HCT116 (cell line): Measurements from ENCODE around the gene SAMMSON.

Source experiments
- RAD21 ChIP-seq: IDR thresholded peaks from 2 replicates; pipeline ENCODE4 v1.6.1; 2012; ENCODE audit warnings: low read depth, mild to moderate bottlenecking
- TF ChIP-seq, protein P1 (sequence below), 3 experiments: fragments of 200-600 bp in 1 of 3; sonication (generic) in 1 of 3; IDR thresholded peaks in 2 of 3; conservative IDR thresholded peaks in 1 of 3; 2 replicates each; pipeline ENCODE4 v1.5.1; 2012 to 2017; ENCODE audit warnings: low read depth in 2 of 3, low read length in 2 of 3, antibody characterized with exemption in 1 of 3, borderline replicate concordance in 1 of 3, control low read depth in 1 of 3, mild to moderate bottlenecking in 1 of 3, mixed read lengths in 1 of 3, mixed run types in 1 of 3, moderate library complexity in 1 of 3; ENCODE audit not compliant: insufficient read depth in 1 of 3

- TF ChIP-seq, protein P1, sequence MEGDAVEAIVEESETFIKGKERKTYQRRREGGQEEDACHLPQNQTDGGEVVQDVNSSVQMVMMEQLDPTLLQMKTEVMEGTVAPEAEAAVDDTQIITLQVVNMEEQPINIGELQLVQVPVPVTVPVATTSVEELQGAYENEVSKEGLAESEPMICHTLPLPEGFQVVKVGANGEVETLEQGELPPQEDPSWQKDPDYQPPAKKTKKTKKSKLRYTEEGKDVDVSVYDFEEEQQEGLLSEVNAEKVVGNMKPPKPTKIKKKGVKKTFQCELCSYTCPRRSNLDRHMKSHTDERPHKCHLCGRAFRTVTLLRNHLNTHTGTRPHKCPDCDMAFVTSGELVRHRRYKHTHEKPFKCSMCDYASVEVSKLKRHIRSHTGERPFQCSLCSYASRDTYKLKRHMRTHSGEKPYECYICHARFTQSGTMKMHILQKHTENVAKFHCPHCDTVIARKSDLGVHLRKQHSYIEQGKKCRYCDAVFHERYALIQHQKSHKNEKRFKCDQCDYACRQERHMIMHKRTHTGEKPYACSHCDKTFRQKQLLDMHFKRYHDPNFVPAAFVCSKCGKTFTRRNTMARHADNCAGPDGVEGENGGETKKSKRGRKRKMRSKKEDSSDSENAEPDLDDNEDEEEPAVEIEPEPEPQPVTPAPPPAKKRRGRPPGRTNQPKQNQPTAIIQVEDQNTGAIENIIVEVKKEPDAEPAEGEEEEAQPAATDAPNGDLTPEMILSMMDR (IDR thresholded peaks at IDR 0.05 in 2 of 3, conservative IDR thresholded peaks at IDR 0.05 in 1 of 3; ENCODE audit: borderline replicate concordance in 1 of 3, insufficient read depth in 1 of 3, low read depth in 2 of 3, low read length in 2 of 3), result no peak
- no peak for TF ChIP-seq RAD21
Measured at GRCh38 chr3:70097084-70097483, 97.6 kb downstream of the SAMMSON start.
